ENCODE measurements around the gene RAP2B. TPM values are rescaled to one million over a fixed set of nuclear protein-coding genes. Genes with fewer than 3 reads are reported as not detected.

The RAP2B gene
- total RNA-seq, 1 donor, result 20.3 TPM

DNA sequence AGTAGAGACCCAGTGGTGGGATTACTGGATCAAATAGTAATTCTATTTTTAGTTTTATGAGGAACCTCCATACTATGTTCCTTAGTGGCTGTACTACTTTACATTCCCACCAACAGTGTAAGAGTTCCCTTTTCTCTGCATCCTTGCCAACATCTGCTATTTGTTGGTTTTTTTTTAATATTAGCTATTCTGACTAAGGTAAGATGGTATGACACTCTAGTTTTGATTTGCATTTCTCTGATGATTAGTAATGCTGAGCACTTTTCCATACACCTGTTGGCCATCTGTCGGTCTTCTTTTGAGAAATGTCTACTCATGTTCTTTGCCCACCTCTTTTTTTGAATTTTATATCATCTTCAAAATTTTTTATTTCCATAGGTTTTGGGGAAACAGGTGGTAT lies 34.2 kb upstream of the RAP2B start:
- no peak overlapping the region for H3K4me2 ChIP-seq (ENCODE audit: insufficient read depth, low read length)
- no peak for DNase-seq (ENCODE audit: insufficient read length, low spot score, missing footprints)
- H3K27me3 ChIP-seq (ENCODE audit: insufficient read depth, low read length), result no peaks in the 10 kb centered on the region

DNA sequence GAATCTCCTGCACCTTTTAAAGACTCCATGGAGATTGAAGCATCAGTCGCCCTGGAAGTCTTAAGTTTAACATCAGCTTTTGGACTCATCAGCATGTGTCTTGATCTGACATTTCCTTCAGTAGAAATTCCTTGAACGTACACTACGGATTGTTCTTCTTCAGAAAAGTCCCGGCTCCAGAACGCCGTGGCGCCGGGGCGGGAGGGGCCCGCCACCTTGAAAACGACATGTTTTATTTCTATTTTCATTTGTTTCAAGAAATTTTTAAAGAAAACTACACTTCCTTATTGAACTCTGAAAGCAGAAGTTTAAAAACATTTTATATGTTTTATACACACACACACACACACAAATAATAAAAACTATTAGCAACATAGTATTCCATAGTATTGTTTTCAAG lies 32.6 kb upstream of the RAP2B start:
- H3K36me3 ChIP-seq (ENCODE audit: insufficient read depth, low read length), result no peaks in the 10 kb centered on the region
- no peak for TF ChIP-seq CTCF (IDR thresholded peaks at IDR 0.05; ENCODE audit: extremely low read depth, low read depth, low read length)
- H4K20me1 ChIP-seq (ENCODE audit: insufficient read depth, low read length), result no peaks in the 10 kb centered on the region
- no peak for DNase-seq (ENCODE audit: insufficient read length, low spot score, missing footprints)
- H3K79me2 ChIP-seq (ENCODE audit: insufficient read depth, low read length), result no peaks in the 10 kb centered on the region
- no peak overlapping the region for H2AFZ ChIP-seq (ENCODE audit: low read length)
- H3K27me3 ChIP-seq (ENCODE audit: insufficient read depth, low read length), result no peaks in the 10 kb centered on the region
- no peaks in the 10 kb centered on the region for H3K9me3 ChIP-seq (ENCODE audit: low read depth, low read length)
- no peak overlapping the region for H3K27ac ChIP-seq (ENCODE audit: low read depth, low read length)
- no peak overlapping the region for H3K4me2 ChIP-seq (ENCODE audit: insufficient read depth, low read length)
- no peak overlapping the region for H3K4me3 ChIP-seq (ENCODE audit: insufficient read depth, low read length)
- H3K4me1 ChIP-seq (ENCODE audit: insufficient read depth, low read length), result peaks cover 10% of the 10 kb centered on the region

More for the DNA sequence above, 34.2 kb upstream of the RAP2B start:
- H3K36me3 ChIP-seq (ENCODE audit: insufficient read depth, low read length), result no peaks in the 10 kb centered on the region
- H3K79me2 ChIP-seq (ENCODE audit: insufficient read depth, low read length), result no peaks in the 10 kb centered on the region
- no peak overlapping the region for H3K27ac ChIP-seq (ENCODE audit: low read depth, low read length)
- TF ChIP-seq CTCF (IDR thresholded peaks at IDR 0.05; ENCODE audit: extremely low read depth, low read depth, low read length), result no peak
- H2AFZ ChIP-seq (ENCODE audit: low read length), result no peak overlapping the region
- no peaks in the 10 kb centered on the region for H4K20me1 ChIP-seq (ENCODE audit: insufficient read depth, low read length)
- H3K4me1 ChIP-seq (ENCODE audit: insufficient read depth, low read length), result peaks cover 10% of the 10 kb centered on the region
- H3K4me3 ChIP-seq (ENCODE audit: insufficient read depth, low read length), result no peak overlapping the region
- H3K9me3 ChIP-seq (ENCODE audit: low read depth, low read length), result no peaks in the 10 kb centered on the region

GRCh38 chr3:153129866-153130265 lies 32.2 kb upstream of the RAP2B start:
- Histone ChIP-seq H3K36me3 (ENCODE audit: insufficient read depth, low read length) (no peaks in the 10 kb centered on the region), H3K4me2 (ENCODE audit: insufficient read depth, low read length) (peak overlapping the region; percentile 48)
- no peak for TF ChIP-seq CTCF (IDR thresholded peaks at IDR 0.05; ENCODE audit: extremely low read depth, low read depth, low read length)

DNA sequence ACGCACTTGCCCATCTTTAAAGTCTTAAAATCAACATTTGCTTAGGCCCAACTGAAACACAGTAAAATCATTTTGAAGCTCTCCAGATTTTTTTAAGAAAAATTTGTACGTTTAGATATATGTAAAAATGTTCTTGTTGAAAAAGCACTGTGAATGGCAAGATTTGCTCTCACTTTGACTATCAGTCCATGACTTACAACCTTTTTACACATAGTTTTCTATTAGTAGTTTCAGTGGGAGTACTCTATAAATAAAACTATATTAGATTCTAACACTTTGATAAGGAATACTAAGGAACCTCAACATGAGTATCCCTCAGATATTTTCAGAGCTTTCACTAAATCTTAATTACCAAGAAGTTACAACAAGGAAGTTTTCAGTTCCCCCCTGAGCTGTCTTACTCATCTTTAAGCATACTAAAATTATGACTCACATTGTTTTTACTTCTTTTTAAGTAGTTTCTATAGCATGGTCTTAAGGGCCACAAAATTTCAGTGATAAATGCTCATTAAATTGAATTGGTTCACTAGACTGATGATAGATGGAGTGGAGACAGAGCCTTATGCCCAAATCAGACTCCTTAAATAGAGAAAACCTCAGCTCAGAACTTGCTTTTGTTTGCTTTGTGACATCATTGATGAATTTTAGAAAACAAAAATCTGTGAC lies 31.6 kb upstream of the RAP2B start:
- Histone ChIP-seq H3K27ac (ENCODE audit: low read depth, low read length) (peak overlapping the region; percentile 71), H3K4me2 (ENCODE audit: insufficient read depth, low read length) (peak overlapping the region; percentile 48), H3K79me2 (ENCODE audit: insufficient read depth, low read length) (no peaks in the 10 kb centered on the region), H3K4me3 (ENCODE audit: insufficient read depth, low read length) (no peak overlapping the region), H3K27me3 (ENCODE audit: insufficient read depth, low read length) (no peaks in the 10 kb centered on the region), H3K4me1 (ENCODE audit: insufficient read depth, low read length) (peaks cover 10% of the 10 kb centered on the region), H3K36me3 (ENCODE audit: insufficient read depth, low read length) (no peaks in the 10 kb centered on the region), H2AFZ (ENCODE audit: low read length) (no peak overlapping the region), H4K20me1 (ENCODE audit: insufficient read depth, low read length) (no peaks in the 10 kb centered on the region), H3K9me3 (ENCODE audit: low read depth, low read length) (no peaks in the 10 kb centered on the region)
- no peak for TF ChIP-seq CTCF (IDR thresholded peaks at IDR 0.05; ENCODE audit: extremely low read depth, low read depth, low read length)
- peak; percentile 73 for DNase-seq (ENCODE audit: insufficient read length, low spot score, missing footprints)

More at GRCh38 chr3:153129866-153130265, 32.2 kb upstream of the RAP2B start:
- Histone ChIP-seq H3K27ac (ENCODE audit: low read depth, low read length) (peak overlapping the region; percentile 71), H3K9me3 (ENCODE audit: low read depth, low read length) (no peaks in the 10 kb centered on the region), H4K20me1 (ENCODE audit: insufficient read depth, low read length) (no peaks in the 10 kb centered on the region), H3K79me2 (ENCODE audit: insufficient read depth, low read length) (no peaks in the 10 kb centered on the region), H3K4me1 (ENCODE audit: insufficient read depth, low read length) (peaks cover 10% of the 10 kb centered on the region), H3K4me3 (ENCODE audit: insufficient read depth, low read length) (no peak overlapping the region), H3K27me3 (ENCODE audit: insufficient read depth, low read length) (no peaks in the 10 kb centered on the region), H2AFZ (ENCODE audit: low read length) (no peak overlapping the region)
- DNase-seq (ENCODE audit: insufficient read length, low spot score, missing footprints), result no peak

Data from osteoblast (primary cell).